DMS79 (cell line): ENCODE data around the gene FADS1.

Source experiments
- DNase-seq: peaks from one replicate; lab custom pipeline; 2025; lab: John Stamatoyannopoulos, UW

The FADS1 gene

DNA sequence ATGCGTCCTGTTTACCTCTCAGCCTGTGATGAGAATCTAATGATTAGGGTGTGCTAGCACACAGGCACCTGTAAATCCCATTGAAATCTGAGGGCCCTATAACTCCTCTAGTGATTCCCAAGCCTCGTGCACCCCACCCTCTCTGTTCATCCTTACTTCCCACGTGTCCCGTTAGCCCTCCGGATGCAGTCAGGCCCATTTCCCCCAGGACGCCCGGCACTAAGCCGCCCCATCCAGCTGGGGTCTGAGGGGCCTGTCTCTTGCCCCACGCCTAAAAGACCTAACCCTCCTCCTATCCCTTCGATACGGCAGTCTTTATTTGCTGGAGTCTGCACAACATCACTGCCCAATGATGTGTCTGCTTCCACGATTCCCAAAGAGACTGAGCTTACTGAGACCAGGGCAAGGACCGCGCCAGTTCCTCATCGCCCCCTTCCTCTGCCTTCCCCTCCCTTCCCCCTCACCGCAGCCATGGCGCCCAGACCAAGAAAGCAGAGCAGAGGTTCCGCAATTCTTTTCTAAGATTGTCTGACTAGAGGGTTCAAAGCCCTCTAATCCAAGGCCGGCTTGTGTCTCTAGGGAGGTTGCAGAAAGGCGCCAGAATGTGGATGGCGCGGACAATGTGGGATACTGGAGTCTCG lies 10.2 kb upstream of the FADS1 start:
- DNase-seq: peak; percentile 50

DNA sequence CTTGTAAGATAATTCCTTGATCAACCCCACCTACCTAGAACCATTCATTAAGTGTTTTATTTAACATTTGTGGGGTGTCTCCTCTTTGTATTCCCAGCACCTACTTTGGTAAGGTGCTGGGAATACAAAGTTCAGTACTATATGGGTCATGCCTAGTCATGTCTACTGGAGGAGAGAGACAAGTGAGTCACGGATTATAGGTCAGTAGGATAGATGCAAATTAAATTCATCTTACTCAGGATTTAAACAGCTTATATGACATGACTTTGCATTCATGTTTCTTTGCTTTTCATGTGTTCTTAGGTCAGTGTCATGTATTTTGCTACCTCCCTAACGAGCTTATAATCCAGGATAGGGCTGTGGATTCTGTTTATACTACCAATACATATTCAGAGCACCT lies 3.4 kb upstream of the FADS1 start:
- DNase-seq: no peak

DNA sequence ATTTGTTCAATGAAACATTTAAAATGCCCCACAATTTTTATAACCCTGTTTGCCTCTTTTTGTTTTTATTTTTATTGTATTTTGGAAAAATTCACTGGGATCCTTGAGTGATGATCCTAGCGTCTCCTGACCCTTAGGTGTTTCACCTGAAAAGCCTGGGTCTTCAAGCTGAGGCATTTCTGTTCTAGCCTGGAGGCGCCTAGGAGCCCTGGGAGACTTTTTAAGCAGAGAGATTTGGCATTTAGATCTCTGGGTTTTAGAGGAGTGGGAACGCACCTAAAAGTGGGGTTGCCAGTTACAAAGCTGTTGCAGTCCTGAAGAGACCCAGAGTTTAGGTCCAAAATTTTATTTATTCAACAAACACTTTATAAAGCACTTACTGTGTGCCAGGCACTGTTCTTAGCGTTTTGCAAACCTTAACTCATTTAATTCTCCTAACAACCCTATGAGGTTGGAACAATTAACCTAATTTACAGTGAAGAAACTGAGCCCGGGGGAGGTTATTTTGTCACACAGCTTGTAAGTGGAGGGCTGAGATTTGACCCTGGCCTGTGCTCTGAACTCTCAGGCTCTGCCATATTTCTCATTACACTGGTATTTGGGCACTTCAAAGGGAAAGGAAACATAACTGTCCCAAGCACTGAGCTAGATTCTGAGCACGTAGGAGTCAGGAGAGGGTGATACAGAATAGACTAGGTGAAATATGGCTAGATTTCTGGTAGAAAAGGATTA lies 834 bp upstream of the FADS1 start:
- DNase-seq: peak; percentile 25

DNA sequence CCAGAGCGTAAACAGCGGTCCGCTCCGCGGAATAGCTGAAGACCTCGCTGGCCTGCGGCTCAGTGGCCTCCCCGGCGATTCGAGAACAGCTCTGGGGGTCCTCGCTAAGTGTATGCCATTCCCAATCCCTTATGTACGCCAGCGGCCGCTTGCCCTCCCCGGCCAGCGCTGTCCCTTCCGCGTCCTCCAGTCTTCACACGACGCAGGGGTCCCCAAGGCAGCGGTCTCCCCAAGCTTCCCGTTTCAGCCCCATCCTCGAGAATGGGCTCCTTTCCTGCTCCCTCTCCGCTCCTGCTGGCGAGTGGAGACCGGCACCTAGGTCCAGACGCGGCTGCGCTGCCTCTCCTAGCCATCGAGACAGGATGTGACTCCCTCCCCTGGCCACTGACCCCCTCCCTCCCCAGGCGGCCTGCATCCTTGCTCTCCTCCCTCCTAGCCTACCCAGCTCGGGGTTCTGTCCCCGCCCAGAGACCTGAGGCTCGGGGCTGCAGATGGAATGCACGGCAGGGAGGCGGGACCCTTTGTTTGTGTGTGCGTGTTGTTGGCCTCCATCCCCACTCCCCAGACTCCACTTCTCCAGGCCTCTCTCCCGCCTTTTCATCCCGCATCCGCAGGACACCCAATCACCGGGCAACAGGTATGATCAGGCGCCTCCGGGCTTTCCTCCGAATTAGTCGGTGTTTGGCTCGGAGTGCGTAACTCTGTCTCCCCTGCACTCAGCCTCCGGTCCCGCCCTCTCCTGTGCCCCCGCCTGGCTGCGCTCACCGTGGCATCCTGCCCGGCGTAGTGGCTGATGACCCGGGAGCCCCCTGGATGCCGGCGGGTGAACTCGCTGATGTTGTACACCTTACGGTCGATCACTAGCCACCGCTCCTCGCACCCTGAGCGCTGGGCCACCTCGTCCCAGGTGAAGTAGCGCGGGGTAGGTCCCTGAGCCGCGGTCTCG lies 740 bp downstream of the FADS1 start:
- DNase-seq: peak; percentile 88

DNA sequence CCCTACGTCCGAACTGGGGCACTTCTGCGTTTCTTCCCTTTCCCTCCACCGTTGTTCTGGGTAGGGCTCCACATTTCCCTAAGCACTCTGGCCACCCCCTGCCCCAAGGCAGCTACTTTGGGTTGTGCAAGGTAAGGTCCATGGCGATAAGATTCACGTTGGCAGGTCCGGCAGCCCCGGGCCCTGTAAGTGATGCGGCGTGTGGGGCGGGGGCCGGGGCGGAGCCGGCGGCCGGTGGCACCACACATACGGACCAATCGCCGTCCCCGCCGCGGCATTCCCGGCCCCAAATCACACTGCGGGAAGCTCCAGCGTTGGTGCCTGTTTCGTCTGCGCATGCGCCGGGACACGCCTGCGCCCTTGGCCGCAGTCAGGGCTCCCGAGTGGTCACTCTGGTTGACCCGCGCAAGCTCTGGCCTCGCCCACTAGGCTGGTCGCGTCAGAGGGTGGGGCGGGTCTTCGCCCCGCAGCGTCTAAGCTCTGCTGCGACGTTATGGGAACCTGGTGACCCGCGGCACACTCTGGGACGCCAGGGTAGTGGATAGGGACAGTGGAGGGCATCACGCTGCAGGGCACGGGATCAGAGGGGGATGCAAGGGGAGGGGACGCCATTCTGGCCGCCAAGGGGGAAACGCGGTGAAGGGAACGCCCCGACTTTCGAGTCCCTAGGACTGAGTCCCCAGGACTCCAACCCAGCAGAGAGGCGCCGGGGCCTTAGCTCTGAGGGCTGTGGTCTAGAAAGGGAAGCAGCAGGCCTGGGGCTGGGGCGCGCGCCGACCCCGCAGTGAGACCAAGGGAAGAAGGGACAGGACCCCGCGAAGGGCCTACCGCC lies 1.6 kb downstream of the FADS1 start:
- DNase-seq: peak; percentile 79

DNA sequence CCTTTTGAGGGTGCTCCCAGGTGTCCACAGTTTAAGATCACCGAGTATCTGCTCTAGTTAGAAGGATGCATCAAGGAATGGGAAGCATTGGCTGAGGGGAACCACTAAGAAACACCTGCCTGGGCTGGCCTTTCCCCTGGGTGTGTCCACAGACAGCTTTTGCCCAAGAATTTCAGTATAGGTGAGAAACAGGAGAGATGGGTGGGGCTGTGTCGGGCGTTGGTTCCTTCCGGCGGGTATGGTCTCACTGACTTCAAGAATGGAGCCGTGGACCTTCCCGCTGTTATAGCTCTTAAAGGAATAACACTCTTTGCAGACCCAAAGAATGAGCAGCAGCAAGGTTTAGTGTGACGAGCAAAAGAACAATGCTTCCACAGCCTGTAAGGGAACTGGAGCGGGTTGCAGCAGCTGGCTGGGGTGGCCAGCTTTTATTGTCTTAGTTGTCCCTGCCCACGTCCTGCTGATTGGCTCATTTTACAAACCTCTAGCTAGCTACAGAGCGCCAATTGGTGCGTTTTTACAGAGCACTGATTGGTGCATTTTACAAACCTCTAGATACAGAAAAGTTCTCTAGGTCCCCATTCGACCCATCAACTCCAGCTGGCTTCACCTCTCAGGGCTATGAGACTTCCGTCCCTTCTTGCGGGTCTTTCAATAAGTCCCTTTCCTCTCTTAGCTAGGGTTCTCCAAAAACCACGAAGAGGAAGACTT lies 2.4 kb downstream of the FADS1 start:
- peak; percentile 27 for DNase-seq

DNA sequence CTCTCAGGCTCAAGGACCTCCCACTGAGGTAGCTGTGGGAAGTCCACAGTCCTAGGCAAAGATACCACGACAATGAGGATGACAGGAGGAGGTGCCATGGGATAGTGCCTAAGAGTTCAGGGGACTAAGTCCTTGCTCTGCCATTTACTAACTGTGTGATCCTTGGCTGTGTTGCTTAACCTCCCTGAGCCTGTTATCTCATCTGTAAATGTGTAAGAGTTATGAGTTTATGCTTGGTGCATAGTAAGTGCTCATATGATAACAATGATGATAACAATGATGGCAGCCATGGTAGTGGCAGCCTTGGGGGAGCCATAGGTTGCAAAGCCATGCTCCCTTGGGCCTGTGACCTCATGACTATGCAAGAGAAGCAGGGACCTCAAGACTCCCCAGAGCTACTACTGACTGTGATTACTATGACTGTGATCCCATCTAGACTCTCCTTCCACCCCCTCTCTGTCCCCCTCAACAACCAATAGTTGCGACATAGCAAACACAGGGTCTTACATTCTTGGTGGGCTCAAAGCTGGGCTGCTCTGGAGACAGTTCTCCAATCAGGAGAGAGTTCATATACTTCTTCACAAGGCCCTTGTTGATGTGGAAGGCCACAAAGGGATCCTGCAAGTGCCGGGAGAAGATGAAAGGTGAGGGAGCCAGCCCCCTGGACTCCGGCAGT lies 3.9 kb downstream of the FADS1 start:
- no peak for DNase-seq

DNA sequence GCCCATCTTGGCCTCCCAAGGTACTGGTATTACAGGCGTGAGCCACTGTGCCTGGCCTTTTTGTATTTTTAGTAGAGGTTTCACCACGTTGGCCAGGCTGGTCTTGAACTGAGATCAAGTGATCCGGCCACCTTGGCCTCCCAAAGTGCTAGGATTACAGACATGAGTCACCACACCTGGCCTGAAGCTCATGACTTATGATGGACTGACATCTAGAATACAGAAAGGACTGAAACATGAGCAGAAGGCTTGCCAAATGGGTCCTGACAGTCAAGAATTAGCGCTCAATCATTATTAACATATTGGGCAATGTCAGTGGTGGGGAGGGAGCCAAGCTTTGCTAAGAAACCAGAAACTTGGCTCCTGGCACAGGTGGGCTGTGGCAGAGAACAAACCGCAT lies 5.0 kb downstream of the FADS1 start:
- DNase-seq: no peak

DNA sequence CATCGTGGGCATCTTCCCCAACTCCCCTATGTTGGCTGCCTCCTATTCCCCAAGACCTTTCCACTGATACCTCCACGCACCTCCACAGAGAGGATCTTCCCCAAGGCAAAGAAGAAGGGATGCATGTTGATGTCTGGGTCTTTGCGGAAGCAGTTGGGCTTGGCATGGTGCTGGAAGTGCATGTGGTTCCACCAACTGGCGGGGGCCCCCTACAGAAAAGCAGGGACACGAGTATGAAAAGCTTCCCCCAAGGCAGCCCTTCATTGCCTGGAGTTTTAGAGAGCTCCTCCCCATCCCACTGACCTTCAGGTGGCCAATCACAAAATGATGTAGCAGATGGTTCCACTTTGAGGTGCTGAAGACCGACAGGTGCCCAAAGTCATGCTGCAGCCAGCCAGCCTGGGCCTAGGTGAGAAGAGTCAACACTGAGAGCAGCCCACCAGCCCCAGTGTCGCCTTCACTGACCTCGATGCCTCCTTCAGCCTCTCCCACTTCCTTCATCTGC lies 6.1 kb downstream of the FADS1 start:
- no peak for DNase-seq

DNA sequence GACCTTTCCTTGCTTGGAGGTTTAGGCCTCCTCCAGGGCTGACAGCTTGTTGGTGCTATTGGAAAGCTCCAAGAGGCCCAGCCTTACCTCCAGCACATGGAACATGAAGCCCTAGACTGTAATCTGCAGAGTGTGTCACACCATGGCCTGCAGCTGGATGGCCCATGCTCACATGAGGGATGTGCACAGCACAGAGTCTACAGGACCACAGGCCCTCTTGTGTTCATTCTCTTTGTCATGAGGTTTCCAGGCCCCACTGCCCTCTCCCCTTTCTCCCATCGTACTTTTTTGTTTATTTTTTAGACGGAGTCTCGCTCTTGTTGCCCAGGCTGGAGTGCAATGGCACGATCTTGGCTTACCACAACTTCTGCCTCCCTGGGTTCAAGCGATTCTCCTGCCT lies 10.0 kb downstream of the FADS1 start:
- no peak for DNase-seq

DNA sequence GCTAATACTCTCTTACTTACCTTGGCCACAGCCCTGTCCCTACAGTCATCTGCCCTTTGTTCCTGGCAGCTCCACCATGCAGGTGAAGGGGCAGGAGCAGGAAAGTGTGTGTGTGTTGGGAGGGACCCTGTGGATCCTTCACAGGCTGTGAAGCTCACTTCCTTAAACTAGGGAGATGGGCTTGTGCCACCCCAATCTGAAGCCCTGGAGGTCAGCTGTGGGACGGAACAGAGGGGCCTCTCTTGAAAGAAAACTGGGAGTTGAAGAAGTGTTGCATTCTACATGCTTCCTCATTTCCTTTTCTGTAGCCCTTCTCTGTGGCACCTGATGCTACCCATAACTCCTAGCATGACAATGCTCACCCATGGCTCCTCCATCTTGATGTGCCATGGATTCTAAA lies 11.7 kb downstream of the FADS1 start:
- no peak for DNase-seq

DNA sequence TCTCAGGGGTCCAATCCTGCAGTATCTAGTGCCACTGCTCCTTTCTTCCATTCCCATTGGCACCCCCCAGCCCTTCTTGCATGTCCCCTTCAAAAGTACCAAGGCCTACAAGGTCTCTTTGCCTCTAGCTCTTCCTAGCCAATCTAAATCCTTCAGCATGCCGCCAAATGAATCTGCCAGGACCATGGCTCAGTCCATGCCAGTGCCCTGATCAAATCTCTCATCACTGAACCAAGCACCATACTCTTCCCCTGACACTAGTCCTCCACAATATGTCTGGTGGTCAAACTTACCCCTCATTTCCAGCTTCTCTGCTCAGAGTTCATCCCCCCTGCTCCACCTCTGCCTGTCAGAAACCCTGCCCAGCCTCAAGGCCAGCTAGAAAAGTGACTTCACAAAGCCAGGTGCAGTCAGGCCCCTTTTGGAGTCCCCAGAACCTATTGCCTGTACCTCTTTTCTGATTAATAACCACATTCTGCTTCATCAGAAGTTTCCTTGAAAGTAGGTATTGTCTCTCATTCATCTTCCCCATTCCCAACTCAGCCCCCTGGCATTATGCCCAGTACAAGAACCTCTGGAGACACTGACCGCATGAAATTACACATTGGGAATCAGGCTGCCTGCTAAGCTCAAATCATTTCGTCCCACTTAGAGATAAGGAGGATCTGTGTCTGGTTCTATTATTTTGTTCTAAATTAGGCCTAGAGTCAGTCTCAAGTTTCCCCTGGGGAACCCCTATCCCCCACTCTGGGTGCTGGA lies 12.7 kb downstream of the FADS1 start:
- DNase-seq: no peak

DNA sequence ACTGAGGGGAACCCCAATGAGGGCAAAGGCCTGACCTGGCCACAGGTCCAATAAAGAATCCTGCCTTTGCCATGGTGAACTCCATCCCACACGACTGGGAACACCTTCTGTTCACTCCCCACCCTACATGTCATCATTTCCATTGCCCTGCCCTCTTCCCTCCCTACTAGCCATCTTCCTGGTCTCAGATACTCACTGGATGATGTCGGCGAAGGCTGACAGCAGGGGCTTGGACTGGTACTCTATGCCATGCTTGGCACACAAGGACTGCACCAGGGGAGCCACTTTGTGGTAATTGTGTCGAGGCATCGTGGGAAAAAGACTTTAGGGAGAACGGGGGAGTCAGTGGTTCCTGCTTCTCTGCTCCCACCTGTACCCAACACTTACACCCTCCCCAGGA lies 14.2 kb downstream of the FADS1 start:
- DNase-seq: no peak

DNA sequence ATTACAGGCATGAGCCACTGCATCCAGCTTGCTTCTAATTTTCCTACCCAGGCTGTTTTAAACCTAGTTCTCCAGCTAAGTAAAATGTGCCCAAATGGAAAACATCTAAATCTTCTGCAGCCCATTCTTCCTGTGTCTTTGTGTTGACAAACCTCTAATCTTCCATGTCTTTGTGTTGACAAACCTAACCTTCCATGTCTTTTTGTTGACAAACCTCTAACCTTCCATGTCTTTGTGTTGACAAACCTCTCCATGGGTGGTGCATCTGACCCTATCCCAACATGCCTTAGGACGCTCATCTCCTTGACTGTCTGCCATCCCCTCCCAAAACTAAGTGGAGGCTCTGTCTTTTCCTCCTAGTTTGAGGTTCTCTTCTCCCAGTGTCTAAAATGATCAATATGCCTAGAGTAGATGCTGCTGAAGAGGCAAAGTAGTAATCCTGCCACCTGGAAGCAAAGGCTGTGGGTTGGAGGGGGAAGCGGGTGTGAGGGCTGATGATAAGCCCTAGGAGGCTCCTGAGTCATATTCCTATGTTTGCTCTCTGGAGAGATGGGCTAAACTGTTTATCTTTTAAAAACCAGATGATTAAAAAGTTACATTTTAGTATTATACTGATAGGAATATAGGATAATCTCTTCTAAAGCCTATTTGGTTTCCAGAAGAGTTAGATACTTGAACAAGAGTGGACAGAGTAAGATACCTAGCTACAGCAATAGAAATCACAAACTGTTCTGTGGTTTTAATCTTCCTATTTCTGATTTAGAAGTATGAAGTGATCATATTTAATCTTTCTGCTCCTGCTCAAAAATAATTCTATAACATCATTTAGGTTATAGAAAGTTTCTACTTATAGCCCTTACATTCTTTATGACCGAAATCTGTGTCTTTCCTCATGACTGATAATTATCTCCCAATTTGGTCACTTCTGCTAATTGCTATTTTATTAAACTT lies 16.2 kb downstream of the FADS1 start:
- DNase-seq: no peak

DNA sequence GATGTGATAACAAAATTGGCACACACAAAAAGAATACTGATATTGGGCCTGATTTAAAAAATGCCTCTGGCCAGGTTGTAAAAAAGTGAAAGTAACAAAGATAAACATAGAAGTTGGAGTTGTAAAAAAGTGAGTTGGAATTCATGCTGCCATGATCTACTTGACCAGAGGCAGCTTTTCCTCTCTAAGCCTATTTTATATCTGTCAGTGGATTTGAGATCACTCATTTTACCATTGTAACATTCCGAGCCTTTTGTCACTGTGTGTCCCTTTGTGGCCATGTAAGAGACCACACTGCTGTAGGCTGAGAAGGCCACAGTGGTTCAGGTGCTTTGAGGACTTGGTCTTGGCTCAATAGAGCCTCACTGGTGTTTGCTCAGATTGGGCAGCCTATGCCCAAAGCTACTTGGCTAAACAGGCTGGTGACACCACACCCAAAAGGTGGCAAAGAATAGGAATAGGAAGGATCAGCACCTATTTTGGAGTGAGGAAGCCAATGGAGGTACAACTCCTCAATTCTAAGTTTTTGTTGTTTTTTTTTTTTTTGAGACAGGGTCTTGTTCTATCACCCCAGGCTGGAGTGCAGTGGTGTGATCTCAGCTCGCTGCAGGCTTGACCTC lies 17.0 kb downstream of the FADS1 start:
- no peak for DNase-seq

DNA sequence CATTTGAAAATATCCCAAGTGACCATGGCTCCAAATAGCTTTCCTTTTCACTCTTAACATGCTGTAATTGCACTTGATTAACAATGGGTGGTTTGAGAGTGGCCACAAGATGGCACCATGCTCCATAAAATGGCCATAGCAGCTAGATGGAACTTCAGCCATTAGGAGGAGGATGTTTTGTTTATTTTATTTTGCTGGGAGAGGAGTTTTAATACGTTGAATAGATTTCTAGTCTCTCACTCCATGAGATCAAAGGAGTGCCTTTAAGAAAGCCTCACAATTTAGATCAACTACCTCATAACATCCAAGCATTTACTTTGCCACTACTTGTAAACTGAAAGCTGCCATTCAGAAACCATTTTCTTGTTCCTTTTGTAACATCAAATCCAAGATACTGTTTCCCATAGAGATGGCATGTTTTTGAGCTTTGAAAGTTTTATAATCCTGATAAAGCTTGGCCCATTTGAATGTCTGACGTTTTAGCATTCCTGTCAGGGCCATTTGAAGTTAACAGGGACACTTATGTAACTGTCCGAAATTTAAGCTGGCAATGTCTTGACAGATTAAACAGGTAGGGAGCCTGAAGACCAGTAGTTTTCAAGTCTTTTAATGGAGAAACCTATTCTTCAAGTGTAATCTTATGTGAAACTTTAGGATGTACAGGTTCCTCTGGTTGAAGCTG lies 19.4 kb downstream of the FADS1 start:
- DNase-seq: peak; percentile 53

DNA sequence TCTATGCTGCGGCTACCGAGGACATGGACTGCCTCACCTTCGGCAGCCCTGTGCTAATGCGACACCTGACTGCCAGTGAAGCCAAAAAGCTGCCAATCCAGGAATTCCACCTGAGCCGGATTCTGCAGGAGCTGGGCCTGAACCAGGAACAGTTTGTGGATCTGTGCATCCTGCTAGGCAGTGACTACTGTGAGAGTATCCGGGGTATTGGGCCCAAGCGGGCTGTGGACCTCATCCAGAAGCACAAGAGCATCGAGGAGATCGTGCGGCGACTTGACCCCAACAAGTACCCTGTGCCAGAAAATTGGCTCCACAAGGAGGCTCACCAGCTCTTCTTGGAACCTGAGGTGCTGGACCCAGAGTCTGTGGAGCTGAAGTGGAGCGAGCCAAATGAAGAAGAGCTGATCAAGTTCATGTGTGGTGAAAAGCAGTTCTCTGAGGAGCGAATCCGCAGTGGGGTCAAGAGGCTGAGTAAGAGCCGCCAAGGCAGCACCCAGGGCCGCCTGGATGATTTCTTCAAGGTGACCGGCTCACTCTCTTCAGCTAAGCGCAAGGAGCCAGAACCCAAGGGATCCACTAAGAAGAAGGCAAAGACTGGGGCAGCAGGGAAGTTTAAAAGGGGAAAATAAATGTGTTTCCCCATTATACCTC lies 20.8 kb downstream of the FADS1 start:
- DNase-seq: no peak
